ENCODE results near the gene NT5DC2. TPM values are rescaled to one million over a fixed set of nuclear protein-coding genes. Genes with fewer than 3 reads are reported as not detected.

The NT5DC2 gene
- total RNA-seq, 2 donors from 2014 or later, result 70.8 to 117 TPM

- no peaks in the 10 kb centered on the region for H3K4me1 ChIP-seq (replicated peaks)
- H3K36me3 ChIP-seq, result peaks cover 31 to 41% of the 10 kb centered on the region in 2 donors
These were observed 40.2 kb downstream of the NT5DC2 start for GRCh38 chr3:52493232-52494017.

DNA sequence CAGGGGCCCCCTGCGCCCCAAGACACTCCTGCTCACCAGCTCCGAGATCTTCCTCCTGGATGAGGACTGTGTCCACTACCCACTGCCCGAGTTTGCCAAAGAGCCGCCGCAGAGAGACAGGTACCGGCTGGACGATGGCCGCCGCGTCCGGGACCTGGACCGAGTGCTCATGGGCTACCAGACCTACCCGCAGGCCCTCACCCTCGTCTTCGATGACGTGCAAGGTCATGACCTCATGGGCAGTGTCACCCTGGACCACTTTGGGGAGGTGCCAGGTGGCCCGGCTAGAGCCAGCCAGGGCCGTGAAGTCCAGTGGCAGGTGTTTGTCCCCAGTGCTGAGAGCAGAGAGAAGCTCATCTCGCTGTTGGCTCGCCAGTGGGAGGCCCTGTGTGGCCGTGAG is 41.6 kb downstream of the NT5DC2 start:
- intact Hi-C loops (cut with DNase I), result no loop called here
- H3K36me3 ChIP-seq, result peaks cover 38 to 54% of the 10 kb centered on the region in 2 donors
- no peak overlapping the region for H3K27ac ChIP-seq
- no peaks in the 10 kb centered on the region for H3K27me3 ChIP-seq (replicated peaks; ENCODE audit: insufficient read depth)
- DNase-seq (ENCODE audit: low spot score), result no peak
- no peak overlapping the region for H3K4me3 ChIP-seq
- 85% methylated on average over 21 of the region's 21 CpGs for WGBS
- H3K4me1 ChIP-seq (replicated peaks), result no peaks in the 10 kb centered on the region
- TF ChIP-seq POLR2A (IDR thresholded peaks at IDR 0.05) (no peak), CTCF (IDR thresholded peaks at IDR 0.05) (no peak), POLR2AphosphoS5 (IDR thresholded peaks at IDR 0.05) (no peak)
- no peaks in the 10 kb centered on the region for H3K9me3 ChIP-seq

More at GRCh38 chr3:52493232-52494017, 40.2 kb downstream of the NT5DC2 start:
- H3K27me3 ChIP-seq (replicated peaks; ENCODE audit: insufficient read depth), result no peaks in the 10 kb centered on the region
- DNase-seq (ENCODE audit: low spot score), result no peak
- intact Hi-C loops (cut with DNase I), result no loop called here
- WGBS, result 77% methylated on average over 6 of the region's 7 CpGs
- TF ChIP-seq POLR2AphosphoS5 (IDR thresholded peaks at IDR 0.05) (no peak), CTCF (IDR thresholded peaks at IDR 0.05) (no peak), POLR2A (IDR thresholded peaks at IDR 0.05) (no peak)
- no peaks in the 10 kb centered on the region for H3K9me3 ChIP-seq
- no peak overlapping the region for H3K27ac ChIP-seq
- H3K4me3 ChIP-seq, result no peak overlapping the region

- Histone ChIP-seq H3K4me1 (replicated peaks) (no peaks in the 10 kb centered on the region), H3K36me3 (peaks cover 38 to 58% of the 10 kb centered on the region in 2 donors)
These were observed 42.6 kb downstream of the NT5DC2 start for GRCh38 chr3:52490939-52491526.

DNA sequence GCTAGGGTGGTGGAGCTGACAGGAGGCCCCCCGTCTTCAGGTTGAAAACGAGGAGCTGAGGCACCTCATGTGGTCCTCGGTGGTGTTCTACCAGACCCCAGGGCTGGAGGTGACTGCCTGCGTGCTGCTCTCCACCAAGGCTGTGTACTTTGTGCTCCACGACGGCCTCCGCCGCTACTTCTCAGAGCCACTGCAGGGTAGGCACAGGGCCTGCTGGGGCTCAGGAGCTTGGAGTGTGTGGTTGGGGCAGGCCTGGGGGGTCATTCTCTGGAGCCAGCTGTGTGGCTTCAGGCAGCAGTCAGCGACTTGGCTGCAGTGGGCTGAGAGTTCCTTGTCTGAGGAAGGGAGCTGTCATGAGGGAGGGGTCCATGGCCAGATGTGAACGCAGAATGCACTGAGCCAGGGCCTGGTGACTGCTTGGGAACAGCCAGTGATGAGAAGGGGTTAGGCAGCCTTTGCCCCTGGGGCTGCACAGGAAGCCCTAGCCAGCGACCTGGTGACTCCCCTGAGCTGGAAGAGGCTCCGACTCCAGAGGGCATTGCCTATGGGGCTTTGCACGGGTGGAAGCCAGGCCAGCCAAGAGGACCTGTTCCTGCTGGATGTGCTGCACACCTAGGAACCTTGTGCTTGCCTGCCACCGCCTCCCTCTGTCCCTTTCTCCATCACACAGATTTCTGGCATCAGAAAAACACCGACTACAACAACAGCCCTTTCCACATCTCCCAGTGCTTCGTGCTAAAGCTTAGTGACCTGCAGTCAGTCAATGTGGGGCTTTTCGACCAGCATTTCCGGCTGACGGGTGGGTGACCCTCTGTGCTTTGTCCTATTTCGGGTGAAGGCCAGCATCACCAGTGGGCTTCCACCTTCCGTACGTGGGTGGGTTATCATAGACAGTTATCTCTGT is 43.4 kb downstream of the NT5DC2 start:
- Histone ChIP-seq H3K27ac (peak overlapping the region; percentile 38 to 57), H3K4me1 (replicated peaks) (no peaks in the 10 kb centered on the region), H3K27me3 (replicated peaks; ENCODE audit: insufficient read depth) (no peaks in the 10 kb centered on the region), H3K9me3 (no peaks in the 10 kb centered on the region), H3K36me3 (peaks cover 38 to 58% of the 10 kb centered on the region in 2 donors), H3K4me3 (no peak overlapping the region)
- DNase-seq (ENCODE audit: low spot score), result no peak
- TF ChIP-seq POLR2AphosphoS5 (IDR thresholded peaks at IDR 0.05), result no peak
- no peak for TF ChIP-seq POLR2A (IDR thresholded peaks at IDR 0.05)
- TF ChIP-seq CTCF (IDR thresholded peaks at IDR 0.05), result no peak
- intact Hi-C loops (cut with DNase I), result no loop called here
- 74% methylated on average over 22 of the region's 22 CpGs for WGBS

More at GRCh38 chr3:52490939-52491526, 42.6 kb downstream of the NT5DC2 start:
- Histone ChIP-seq H3K9me3 (no peaks in the 10 kb centered on the region), H3K4me3 (no peak overlapping the region), H3K27me3 (replicated peaks; ENCODE audit: insufficient read depth) (no peaks in the 10 kb centered on the region), H3K27ac (peak overlapping the region in 1 of 2 donors; percentile 38)
- DNase-seq (ENCODE audit: low spot score), result no peak
- intact Hi-C loops (cut with DNase I), result no loop called here
- 80% methylated on average over 23 of the region's 23 CpGs for WGBS
- TF ChIP-seq POLR2A (IDR thresholded peaks at IDR 0.05), result no peak
- no peak for TF ChIP-seq POLR2AphosphoS5 (IDR thresholded peaks at IDR 0.05)
- no peak for TF ChIP-seq CTCF (IDR thresholded peaks at IDR 0.05)
